Coronary artery (tissue), 2 donors: ENCODE measurements around the gene CDH23.
"Not testable (repeated sequence)": the region's sequence is repeated elsewhere in the genome, so short reads cannot be mapped to it uniquely, and the experiment has no call there.

Experiments
- DNase-seq: peaks from one replicate; pipeline ENCODE4 v3.0.0-alpha.2; 2017; ENCODE audit warnings: low spot score
- H3K27ac ChIP-seq, 2 donors: fragments of 200-600 bp; sonication (generic); one replicate each; pipeline ENCODE4 v1.5.1; 2016 to 2019
- H3K4me3 ChIP-seq: fragments of 200-600 bp; sonication (generic); 2 replicates; pipeline ENCODE4 v1.5.1; 2016; ENCODE audit warnings: mild to moderate bottlenecking, moderate library complexity
- TF ChIP-seq, protein P1 (sequence below): fragments of 200-600 bp; sonication (generic); IDR thresholded peaks from one replicate; pipeline ENCODE4 v1.5.1; 2019; ENCODE audit warnings: antibody characterized with exemption

CDH23 gene

DNA sequence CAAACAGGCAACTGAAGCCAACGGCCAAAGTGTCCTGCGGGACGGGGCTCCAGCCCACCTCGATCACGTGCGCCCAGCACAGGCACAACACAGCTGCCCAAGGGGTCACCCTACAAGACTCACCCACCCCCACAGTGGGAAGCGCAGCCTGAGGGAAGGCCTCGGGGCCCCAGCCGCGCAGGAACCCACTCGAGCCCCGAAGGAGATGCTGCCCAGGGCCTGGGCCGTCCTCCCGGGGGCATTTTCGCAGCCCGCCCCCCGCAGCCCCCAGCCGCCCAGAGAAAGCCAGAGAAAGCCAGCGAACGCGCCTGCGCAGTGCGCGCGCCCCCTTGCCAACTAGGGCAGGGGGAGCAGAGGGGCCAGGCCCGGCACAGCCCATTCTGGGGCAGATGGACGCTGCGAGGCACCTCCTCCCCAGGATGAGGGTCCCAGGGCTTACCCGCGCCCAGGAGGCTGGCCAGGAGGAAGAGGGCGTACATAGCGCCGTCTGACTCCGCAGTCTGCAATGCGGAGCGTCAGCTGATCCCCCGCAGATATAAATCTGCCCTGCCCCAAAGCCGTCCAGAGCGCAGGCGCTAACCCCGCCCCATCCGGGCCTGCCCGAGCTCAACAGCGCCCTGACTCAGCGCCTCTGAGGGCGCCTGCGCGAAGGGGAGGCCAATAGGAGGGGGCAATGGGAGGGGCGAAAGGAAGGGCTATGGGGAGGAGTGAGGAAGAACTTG, 454.2 kb downstream of the CDH23 start, which contains the start of gene PSAP:
PSAP (minus strand) TSS at position 509 of the 722 bp plus-strand sequence; CDS start at position 479, 30 bp downstream.
- DNase-seq, result peak; percentile 98
- peak within 1 kb of the TSS; percentile 77 for H3K4me3 ChIP-seq
- TF ChIP-seq, protein P1, sequence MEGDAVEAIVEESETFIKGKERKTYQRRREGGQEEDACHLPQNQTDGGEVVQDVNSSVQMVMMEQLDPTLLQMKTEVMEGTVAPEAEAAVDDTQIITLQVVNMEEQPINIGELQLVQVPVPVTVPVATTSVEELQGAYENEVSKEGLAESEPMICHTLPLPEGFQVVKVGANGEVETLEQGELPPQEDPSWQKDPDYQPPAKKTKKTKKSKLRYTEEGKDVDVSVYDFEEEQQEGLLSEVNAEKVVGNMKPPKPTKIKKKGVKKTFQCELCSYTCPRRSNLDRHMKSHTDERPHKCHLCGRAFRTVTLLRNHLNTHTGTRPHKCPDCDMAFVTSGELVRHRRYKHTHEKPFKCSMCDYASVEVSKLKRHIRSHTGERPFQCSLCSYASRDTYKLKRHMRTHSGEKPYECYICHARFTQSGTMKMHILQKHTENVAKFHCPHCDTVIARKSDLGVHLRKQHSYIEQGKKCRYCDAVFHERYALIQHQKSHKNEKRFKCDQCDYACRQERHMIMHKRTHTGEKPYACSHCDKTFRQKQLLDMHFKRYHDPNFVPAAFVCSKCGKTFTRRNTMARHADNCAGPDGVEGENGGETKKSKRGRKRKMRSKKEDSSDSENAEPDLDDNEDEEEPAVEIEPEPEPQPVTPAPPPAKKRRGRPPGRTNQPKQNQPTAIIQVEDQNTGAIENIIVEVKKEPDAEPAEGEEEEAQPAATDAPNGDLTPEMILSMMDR, result no peak
- peak within 1 kb of the TSS; percentile 86 to 96 for H3K27ac ChIP-seq

DNA sequence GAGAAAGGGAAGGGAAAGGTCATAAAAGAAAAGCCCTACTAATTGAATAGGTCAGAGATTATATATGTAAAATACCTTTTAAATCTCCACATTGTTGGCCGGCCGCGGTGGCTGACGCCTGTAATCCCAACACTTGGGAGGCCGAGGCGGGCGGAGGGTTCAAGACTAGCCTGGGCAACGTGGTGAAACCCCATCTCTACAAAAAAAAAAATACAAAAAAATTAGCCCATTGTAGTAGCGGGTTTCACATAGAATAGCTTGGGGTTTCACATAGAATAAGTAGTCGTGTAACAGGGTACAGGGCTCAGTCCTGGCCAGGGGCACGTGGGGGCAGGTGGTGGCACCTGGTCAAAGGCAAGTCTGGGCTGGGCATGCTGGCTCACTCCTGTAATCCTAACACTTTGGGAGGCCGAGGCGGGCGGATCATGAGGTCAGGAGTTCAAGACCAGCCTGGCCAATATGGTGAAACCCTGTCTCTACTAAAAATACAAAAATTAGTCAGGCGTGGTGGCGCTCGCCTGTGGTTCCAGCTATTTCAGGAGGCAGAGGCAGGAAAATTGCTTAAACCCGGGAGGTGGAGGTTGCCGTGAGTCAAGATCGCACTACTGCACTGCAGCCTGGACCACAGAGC, 454.9 kb downstream of the CDH23 start:
- H3K27ac ChIP-seq, result peak overlapping the region; percentile 86 to 96
- peak overlapping the region; percentile 77 for H3K4me3 ChIP-seq
- not testable (repeated sequence) for DNase-seq

DNA sequence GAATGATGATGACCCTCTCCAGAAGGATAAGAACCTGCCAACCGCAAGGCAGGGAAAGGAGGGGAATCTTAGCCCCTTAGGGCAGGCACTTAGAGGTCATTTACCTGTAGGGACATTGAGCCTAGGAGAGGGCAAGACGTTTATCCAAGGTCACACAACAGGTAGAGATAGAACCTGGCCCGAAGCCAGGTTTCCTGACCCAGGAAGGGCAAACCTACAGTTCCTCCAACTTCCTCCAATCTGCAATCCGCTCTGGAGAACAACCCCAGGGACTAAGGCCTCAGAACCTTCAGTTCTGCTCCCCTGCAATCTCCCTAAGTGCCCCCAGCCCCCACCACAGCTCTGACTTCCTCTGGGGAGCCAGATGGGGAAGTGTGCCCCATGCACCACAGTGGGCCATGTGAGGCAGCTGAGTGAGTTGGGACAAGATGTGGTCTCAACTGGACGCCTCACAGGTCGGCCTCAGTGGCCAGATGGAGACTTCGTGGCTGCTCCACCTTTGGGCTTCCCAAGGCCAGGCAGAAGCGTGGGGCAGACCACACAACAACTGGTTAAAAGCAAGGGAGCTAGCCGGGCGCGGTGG, 455.7 kb downstream of the CDH23 start:
- TF ChIP-seq, protein P1, result no peak
- Histone ChIP-seq H3K4me3 (no peak overlapping the region), H3K27ac (no peak overlapping the region)
- no peak for DNase-seq

DNA sequence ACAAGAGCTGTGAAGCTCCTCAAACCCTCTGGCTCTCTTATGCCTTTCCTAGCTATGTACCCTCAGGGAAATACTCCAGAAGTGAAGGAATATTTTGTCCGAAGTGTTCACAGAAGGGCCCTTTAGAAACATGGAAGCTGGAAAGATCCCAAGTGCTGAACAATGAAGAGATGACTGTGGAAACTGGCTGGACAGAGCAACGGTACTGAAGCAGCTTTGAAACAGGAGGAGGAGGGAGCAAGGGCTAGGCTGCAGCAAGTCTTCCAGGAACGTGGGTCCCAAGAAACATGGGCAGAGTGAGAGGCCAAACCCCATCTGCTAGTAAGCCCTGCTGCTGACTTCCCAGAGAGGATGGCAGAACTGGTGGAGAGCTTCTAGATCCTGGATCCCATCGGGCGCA, 457.3 kb downstream of the CDH23 start:
- no peak overlapping the region for H3K27ac ChIP-seq
- no peak for DNase-seq
- no peak overlapping the region for H3K4me3 ChIP-seq
- TF ChIP-seq, protein P1, result no peak

DNA sequence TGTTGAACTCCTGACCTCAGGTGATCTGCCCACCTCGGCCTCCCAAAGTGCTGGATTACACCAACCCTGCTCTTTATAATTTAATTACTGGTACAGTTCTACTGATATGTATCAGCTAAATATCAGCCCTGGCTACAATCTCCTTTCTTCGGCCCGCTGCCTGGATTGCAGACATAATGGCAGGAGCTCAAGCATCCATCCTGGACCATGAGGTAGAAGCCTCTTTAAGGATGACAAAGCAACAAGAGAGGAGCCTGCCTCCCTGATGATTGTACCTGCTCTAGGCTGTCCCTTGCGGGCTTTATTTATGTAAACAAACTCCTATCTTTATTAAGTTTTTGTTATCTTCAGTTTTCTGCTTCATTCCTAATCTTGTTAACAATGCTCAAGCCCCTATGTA, 459.9 kb downstream of the CDH23 start:
- no peak for DNase-seq

DNA sequence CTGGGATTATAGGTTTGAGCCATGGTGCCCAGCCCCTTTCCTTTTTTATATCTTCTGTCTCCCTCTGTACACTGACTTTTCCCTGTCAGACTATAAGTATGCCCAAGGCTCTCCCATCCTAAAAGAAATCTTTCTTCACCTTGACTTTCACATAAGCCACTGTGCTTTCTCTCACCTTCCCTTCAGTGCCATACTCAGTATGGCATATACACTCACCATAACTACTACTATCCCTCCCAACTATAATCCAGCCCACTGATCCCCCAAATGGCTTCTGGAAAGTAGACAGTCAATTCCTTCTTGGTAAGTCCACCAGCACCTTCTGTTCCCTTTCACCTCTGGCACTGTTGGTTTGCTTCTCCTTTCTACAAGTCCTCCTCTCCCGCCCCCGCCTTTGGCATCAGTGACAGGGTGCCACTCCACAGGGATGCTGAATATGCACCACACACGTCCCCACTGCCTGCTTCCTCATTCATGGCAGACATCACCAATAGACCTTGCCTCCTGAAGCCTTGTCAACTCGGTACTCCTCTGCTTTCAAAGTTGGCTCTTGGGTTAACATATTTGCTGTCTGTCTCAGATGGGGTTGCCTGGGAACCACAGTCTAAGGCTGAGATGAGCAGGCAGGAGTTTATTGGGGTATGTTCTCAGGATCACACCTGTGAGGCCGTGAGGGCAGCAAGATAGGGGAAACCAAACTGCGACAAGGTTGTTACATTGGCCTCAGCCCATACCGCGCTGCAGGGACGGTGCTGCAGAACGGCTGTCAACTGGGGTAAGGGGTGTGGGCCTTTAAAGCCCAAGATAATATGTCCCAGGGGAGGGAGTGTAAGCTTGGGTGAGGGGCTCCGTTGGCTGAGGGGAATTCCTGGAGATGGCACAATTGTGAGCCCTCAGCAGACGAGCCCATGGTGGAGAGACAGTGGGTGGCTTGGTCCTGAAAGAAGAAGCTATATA, 461.5 kb downstream of the CDH23 start:
- TF ChIP-seq, protein P1, result no peak
- H3K4me3 ChIP-seq, result no peak overlapping the region
- no peak for DNase-seq
- H3K27ac ChIP-seq, result no peak overlapping the region

More for the DNA sequence above, 459.9 kb downstream of the CDH23 start:
- no peak overlapping the region for H3K4me3 ChIP-seq
- H3K27ac ChIP-seq, result no peak overlapping the region
- TF ChIP-seq, protein P1, result no peak
